Activated CD8-positive, alpha-beta memory T cell treated with anti-CD3 and anti-CD28 coated beads for 4 hours (primary cell): ENCODE results near the gene SCAMP5.

Experiments used
- DNase-seq, 2 donors: peaks; one replicate each; pipeline ENCODE4 v3.0.0-alpha.2; 2020; ENCODE audit warnings: low read depth in 2 of 2

The SCAMP5 gene

GRCh38 chr15:75045332-75046015 is 50.1 kb downstream of the SCAMP5 start:
- DNase-seq: no peak

DNA sequence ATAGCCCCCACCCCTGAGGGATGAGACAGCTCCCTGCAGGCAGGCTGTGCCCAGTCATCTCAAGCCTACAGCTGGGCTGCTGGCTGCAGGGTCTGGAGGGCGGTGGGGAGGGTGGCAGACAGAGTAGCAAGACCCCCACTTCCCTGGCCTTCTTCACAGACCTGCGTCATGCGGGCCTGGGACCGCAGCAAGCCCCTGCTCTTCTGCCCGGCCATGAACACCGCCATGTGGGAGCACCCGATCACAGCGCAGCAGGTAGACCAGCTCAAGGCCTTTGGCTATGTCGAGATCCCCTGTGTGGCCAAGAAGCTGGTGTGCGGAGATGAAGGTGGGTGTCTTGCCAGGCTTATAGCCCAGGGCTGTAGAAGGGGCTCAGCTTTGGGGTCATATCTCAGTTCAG is 53.0 kb downstream of the SCAMP5 start:
- no peak for DNase-seq

DNA sequence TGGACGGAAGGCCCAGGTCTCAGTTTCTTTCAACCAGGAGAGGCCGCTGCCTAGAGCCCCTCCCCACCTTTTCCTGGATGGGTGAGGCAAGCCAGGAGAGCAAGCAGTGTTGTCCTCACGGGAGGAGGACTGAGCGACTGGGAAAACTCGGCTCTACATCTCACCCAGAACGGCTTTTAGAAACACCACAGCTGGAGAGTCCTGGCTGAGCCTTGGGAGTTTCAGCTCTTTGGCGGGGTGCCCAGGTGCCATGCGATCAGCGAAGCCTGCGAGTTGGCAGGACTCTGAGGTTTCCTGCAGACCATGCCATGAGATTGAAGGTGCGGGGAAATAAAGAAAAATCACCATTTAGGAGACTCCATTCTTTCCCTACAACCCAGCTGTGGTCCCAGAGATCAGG is 54.0 kb downstream of the SCAMP5 start:
- no peak for DNase-seq

DNA sequence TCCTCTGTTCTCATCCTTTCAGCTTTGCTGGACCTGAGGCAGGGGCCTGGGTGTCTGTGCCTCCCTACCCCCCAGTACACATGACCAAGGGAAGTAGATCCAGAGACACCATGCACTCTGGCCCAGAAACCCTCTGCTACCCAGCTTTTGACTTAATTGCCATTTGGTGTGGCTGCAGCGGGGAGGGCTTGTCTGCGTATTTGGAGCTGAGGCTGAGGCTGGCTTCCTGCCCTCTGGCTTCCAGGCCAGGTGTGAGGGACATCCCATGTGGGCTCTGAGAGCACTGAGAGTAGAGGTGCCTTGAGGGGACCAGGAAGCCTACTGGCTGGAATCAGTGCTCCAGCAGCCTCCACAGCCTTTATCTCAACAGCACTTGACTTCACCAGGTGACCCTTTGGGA is 54.9 kb downstream of the SCAMP5 start:
- no peak for DNase-seq

GRCh38 chr15:75051191-75051608 is 55.8 kb downstream of the SCAMP5 start:
- no peak for DNase-seq

- no peak for DNase-seq
Measured at GRCh38 chr15:75051711-75052110, 56.3 kb downstream of the SCAMP5 start.

DNA sequence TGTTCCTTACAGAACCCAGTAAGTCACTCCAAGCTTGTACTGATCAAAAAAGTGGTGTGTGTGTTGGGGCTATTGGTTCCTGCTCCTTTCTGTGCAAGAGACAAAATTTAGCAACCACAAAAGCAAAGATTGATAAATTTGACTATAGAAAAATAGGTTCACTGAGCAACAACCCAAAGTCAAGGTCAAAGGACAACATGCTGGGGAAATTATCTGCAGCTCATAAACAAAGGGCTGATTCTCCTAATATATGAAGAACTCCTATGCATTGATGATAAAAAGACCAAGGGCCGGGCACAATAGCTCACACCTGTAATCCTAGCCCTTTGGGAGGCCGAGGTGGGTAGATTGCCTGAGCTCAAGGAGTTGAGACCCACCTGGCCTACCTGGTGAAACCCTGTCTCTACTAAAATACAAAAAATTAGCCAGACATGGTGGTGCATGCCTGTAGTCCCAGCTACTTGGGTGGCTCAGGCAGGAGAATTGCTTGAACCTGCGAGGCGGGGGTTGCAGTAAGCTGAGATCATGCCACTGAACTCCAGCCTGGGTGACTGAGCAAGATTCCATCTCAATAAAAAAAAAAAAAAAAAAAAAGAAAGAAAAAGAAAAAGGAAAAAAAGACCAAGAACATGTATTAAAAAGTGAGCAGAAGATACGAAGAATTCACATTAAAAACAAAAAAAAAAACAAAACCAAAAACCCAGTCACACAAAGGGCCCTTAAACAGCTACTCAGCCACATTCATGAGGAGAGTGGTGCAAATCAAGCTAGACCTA is 57.8 kb downstream of the SCAMP5 start:
- no peak for DNase-seq

DNA sequence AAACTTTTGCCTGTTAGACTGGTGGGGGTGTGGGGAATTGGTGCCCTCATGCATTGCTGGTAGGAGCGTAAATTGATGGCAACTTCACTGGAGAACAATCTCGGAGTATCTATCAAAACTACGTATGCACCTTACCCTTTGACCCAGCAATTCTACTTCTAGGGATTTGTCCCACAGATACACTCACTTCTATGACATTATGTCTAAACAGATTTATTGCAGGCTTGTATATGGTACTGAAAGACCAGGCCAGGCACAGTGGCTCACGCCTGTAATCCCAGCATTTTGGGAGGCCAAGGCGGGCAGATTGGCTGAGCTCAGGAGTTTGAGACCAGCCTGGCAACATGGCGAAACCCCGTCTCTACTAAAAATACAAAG is 58.4 kb downstream of the SCAMP5 start:
- DNase-seq: no peak

- no peak for DNase-seq
Measured at GRCh38 chr15:75054172-75054897, 59.0 kb downstream of the SCAMP5 start.

- no peak for DNase-seq
Measured at GRCh38 chr15:75056036-75056435, 60.7 kb downstream of the SCAMP5 start.

DNA sequence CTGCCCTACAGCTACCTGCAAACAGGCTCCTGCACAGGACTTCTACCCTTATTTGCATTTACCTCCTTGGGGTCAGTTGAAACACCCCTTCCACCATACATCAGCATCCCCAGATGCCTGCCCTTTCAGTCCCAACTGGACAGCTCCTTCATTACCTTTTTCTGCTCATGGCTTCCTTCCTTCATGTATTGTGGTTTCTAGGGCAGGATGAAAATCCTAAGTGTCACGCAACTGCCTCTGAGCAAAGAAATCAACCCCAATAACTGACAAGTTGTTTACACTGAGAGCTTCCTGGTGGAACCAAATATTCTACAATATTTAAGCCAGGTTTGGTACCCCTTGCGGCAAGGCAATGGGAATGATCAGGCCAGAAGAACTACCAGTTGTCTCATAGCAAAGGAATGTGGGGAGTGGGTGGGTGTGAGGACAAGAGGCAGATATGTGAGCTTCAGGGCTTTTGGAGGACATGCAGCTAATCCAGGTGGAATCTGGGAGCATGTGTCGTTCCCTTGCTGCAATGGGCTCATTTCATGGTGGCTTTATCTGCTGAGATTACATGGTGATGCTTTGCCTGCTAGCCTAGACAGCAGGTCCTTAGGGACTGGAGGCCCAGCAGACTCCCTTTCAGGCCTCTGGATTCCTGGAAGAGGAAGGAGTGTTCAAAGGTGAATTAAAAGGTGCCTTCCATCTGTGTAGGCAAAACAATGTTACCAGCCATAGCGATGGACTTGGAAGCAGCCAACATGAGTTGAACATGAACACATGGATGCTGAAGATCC is 63.0 kb downstream of the SCAMP5 start:
- DNase-seq: no peak

GRCh38 chr15:75059607-75060006 is 64.2 kb downstream of the SCAMP5 start:
- no peak for DNase-seq

- no peak for DNase-seq
Measured at GRCh38 chr15:75061272-75061671, 65.9 kb downstream of the SCAMP5 start.

GRCh38 chr15:75062706-75063105 is 67.3 kb downstream of the SCAMP5 start:
- no peak for DNase-seq

- no peak for DNase-seq
Measured at GRCh38 chr15:75063338-75063737, 68.0 kb downstream of the SCAMP5 start.

DNA sequence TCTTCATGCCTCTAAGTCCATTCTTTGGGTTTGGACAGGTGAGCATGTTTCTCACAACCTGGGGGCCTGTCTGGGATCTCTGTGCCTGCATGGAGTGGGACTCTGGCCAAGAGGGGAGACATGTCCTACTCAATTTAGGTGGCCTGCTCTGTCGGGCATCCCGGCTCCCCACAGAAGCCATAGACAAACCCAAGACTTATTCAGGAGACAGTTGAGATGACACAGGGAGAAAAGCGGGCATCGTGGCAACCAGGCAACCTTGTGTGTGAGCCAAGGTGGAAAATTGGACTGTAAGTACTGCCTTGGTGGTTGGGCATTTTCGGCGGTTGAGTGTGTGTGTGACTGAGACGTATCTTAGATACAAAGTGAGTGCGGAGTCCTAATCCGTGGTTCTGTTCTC is 68.5 kb downstream of the SCAMP5 start:
- no peak for DNase-seq

DNA sequence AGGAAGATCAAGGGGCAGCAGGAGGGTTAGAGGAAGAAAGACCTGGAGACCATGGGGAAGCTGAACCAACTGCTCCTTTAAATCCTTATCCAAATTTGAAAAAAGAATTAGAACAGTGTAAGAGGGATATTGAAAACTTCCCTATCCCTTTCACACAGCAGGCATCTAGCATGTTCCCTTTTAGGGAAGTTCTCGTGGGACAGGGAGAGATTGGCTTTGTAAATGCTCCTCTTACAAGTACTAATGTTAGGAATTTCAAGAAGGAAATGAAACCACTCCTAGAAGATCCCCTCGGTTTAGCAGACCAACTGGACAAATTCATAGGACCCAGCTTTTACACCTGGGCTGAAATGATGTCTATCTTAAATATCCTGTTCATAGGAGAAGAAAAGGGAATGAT is 69.5 kb downstream of the SCAMP5 start:
- no peak for DNase-seq

- no peak for DNase-seq
Measured at GRCh38 chr15:75065467-75065850, 70.1 kb downstream of the SCAMP5 start.

GRCh38 chr15:75065851-75066509 is 70.6 kb downstream of the SCAMP5 start:
- DNase-seq: no peak

- DNase-seq: peak in 1 of 2 donors; percentile 10
Measured at GRCh38 chr15:75067123-75067830, 71.9 kb downstream of the SCAMP5 start.

DNA sequence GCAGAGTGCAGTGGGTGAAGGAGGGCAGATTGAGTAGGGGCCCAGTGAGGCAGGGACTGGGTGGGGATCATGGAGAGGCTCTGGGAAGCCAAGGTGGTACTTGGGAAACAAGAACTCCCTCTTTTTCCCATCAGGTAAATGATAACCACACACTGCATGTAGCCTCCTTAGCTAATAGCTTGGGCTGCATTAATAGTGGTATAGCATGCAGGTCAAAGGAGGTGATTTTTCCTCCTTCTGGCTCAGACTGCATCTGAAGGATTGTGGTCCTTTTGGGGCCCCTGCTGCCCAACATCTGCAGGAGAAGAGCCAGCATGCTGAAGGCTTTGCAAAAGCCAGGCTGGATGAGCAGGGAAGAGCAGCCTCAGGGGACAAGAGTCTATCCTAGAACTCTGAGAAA is 73.4 kb downstream of the SCAMP5 start:
- no peak for DNase-seq
